Right atrium auricular region (tissue), 2 donors: ENCODE measurements around the gene CYP46A1. TPM values are rescaled to one million over a fixed set of nuclear protein-coding genes. Genes with fewer than 3 reads are reported as not detected.

ENCODE experiments used
- DNase-seq: peaks from one replicate; pipeline ENCODE4 v3.0.0-alpha.2; 2019; ENCODE audit warnings: low spot score
- H3K27ac ChIP-seq, 2 donors: fragments of 200-600 bp; sonication (generic); 1 replicate in 1 of 2; 2 replicates in 1 of 2; pipeline ENCODE4 v1.5.1; 2016 to 2019
- H3K27me3 ChIP-seq, 2 donors: fragments of 200-600 bp; sonication (generic); one replicate each; pipeline versions ENCODE4 v1.5.1 to v1.6.0; 2017 to 2019
- H3K36me3 ChIP-seq: fragments of 200-600 bp; sonication (generic); one replicate; pipeline ENCODE4 v1.5.1; 2016
- H3K4me1 ChIP-seq, 2 donors: fragments of 200-600 bp; sonication (generic); one replicate each; pipeline versions ENCODE4 v1.5.1 to v1.6.0; 2017 to 2019
- H3K4me3 ChIP-seq, 2 donors: fragments of 200-600 bp; sonication (generic); 1 replicate in 1 of 2; 2 replicates in 1 of 2; pipeline ENCODE4 v1.5.1; 2017 to 2019; ENCODE audit warnings: mild to moderate bottlenecking in 1 of 2, moderate library complexity in 1 of 2
- H3K9me3 ChIP-seq, 2 donors: fragments of 200-600 bp; sonication (generic); one replicate each; pipeline ENCODE4 v1.5.1; 2019
- CTCF ChIP-seq, 2 donors: fragments of 200-600 bp; sonication (generic); IDR thresholded peaks; one replicate each; pipeline ENCODE4 v1.5.1; 2019; ENCODE audit warnings: antibody characterized with exemption in 2 of 2
- total RNA-seq, 2 donors: library from RNA; depleted of rRNA; stranded (reverse); fragments of >200 nt; gene quantifications; one replicate each; pipeline ENCODE4 v1.1.0, GENCODE V29; 2016

Gene CYP46A1
- total RNA-seq, 2 donors from 2014 or later: 1.4 to 6.9 TPM

- no peak for DNase-seq
- no peaks in the 10 kb centered on the region for H3K9me3 ChIP-seq
- TF ChIP-seq CTCF (IDR thresholded peaks at IDR 0.05): no peak
- no peak overlapping the region for H3K27ac ChIP-seq
- no peaks in the 10 kb centered on the region for H3K27me3 ChIP-seq
- H3K36me3 ChIP-seq: no peaks in the 10 kb centered on the region
- no peaks in the 10 kb centered on the region for H3K4me1 ChIP-seq
- no peak overlapping the region for H3K4me3 ChIP-seq
These were observed 15.5 kb upstream of the CYP46A1 start for GRCh38 chr14:99668307-99669295.

- no peak for DNase-seq
- no peaks in the 10 kb centered on the region for H3K4me1 ChIP-seq
- no peak for TF ChIP-seq CTCF (IDR thresholded peaks at IDR 0.05)
- H3K36me3 ChIP-seq: no peaks in the 10 kb centered on the region
- no peak overlapping the region for H3K4me3 ChIP-seq
- no peaks in the 10 kb centered on the region for H3K9me3 ChIP-seq
- no peak overlapping the region for H3K27ac ChIP-seq
- no peaks in the 10 kb centered on the region for H3K27me3 ChIP-seq
These were observed 13.5 kb upstream of the CYP46A1 start for GRCh38 chr14:99670361-99671234.

GRCh38 chr14:99671235-99672224 is 12.6 kb upstream of the CYP46A1 start:
- Histone ChIP-seq H3K9me3 (no peaks in the 10 kb centered on the region), H3K27ac (no peak overlapping the region), H3K4me3 (no peak overlapping the region), H3K4me1 (no peaks in the 10 kb centered on the region), H3K36me3 (no peaks in the 10 kb centered on the region), H3K27me3 (no peaks in the 10 kb centered on the region)
- TF ChIP-seq CTCF (IDR thresholded peaks at IDR 0.05): no peak
- no peak for DNase-seq

GRCh38 chr14:99672506-99673304 is 11.4 kb upstream of the CYP46A1 start:
- no peak overlapping the region for H3K27ac ChIP-seq

More at GRCh38 chr14:99672506-99673304, 11.4 kb upstream of the CYP46A1 start:
- H3K36me3 ChIP-seq: no peaks in the 10 kb centered on the region
- DNase-seq: no peak
- no peak for TF ChIP-seq CTCF (IDR thresholded peaks at IDR 0.05)
- no peaks in the 10 kb centered on the region for H3K27me3 ChIP-seq
- H3K4me3 ChIP-seq: no peak overlapping the region
- H3K4me1 ChIP-seq: peaks cover 0 to 8% of the 10 kb centered on the region in 2 donors
- peaks cover under 1 to 2% of the 10 kb centered on the region in 2 donors for H3K9me3 ChIP-seq
